Stimulated activated CD4-positive, alpha-beta T cell treated with anti-CD3 and anti-CD28 coated beads, TNF-alpha, amount 100 ng/mL, for 24 hours (primary cell): Measurements from ENCODE around the gene ZFAND2A.

Source experiments
- DNase-seq, 3 experiments: peaks; one replicate each; pipeline ENCODE4 v3.0.0-alpha.2; 2020; ENCODE audit warnings: low read depth in 3 of 3

ZFAND2A gene

GRCh38 chr7:1124164-1124563, 35.8 kb downstream of the ZFAND2A start:
- no peak for DNase-seq

GRCh38 chr7:1123715-1124114, 36.3 kb downstream of the ZFAND2A start:
- DNase-seq: no peak

GRCh38 chr7:1122832-1123501, 37.0 kb downstream of the ZFAND2A start:
- no peak for DNase-seq

- DNase-seq: no peak
Observed at GRCh38 chr7:1121886-1122831, 37.8 kb downstream of the ZFAND2A start.

- DNase-seq: no peak
Observed at GRCh38 chr7:1121476-1121875, 38.5 kb downstream of the ZFAND2A start.

GRCh38 chr7:1120791-1121190, 39.2 kb downstream of the ZFAND2A start:
- DNase-seq: no peak

GRCh38 chr7:1119201-1119600, 40.8 kb downstream of the ZFAND2A start:
- no peak for DNase-seq

- DNase-seq: no peak
Observed at GRCh38 chr7:1117321-1117928, 42.6 kb downstream of the ZFAND2A start.

- peak in 1 of 3 experiments; percentile 22 for DNase-seq
Observed at GRCh38 chr7:1116383-1117008, 43.5 kb downstream of the ZFAND2A start.

DNA sequence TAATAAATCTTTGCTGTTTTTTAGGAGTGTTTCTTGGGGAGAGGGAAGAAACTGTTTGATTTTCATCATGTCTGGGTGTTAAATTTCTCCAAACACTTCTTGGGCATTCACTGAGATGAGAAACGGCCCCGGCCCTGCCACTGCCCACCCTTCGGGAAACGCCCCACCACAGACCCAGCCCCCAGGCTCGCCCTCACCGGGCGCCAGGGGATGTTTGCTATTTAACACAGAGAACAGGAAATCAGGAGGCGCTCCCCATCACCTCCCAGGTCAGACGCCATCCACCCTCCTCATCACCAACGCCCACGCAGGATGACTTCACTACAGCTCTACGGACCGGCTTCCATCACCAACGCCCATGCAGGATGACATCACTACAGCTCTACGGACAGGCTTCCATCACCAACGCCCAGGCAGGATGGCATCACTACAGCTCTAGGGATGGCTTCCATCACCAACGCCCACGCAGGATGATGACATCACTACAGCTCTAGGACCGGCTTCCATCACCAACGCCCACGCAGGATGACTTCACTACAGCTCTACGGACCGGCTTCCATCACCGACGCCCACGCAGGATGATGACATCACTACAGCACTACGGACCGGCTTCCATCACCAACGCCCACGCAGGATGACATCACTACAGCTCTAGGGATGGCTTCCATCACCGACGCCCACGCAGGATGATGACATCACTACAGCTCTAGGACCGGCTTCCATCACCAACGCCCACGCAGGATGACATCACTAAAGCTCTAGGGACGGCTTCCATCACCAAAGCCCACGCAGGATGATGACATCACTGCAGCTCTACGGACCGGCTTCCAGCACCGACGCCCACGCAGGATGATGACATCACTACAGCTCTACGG, 44.6 kb downstream of the ZFAND2A start:
- peak in 1 of 3 experiments; percentile 39 for DNase-seq

- no peak for DNase-seq
Observed at GRCh38 chr7:1114505-1114904, 45.5 kb downstream of the ZFAND2A start.

DNA sequence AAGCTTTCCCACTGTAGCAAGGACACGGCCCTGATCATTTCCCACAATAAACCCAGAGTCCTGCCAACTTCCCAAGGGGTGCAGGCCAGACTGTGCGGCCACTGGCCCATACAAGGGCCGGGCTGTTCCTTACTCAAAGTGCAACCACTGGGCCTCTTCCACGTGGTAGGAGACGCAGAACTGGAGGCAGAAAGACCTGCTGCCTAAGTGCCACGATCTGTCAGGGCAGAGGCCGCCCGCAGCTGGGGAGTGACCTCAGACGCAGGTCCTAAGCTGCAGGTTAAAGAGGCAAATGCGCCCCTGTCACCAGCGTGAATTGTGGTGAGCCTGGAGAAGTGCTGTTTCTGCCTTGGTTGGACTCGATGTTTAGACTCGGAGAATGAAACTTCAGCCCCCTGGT, 45.9 kb downstream of the ZFAND2A start:
- no peak for DNase-seq

- no peak for DNase-seq
Observed at GRCh38 chr7:1113548-1113885, 46.5 kb downstream of the ZFAND2A start.

- DNase-seq: no peak
Observed at GRCh38 chr7:1112625-1113547, 47.1 kb downstream of the ZFAND2A start.

GRCh38 chr7:1112109-1112508, 47.9 kb downstream of the ZFAND2A start:
- DNase-seq: no peak

- no peak for DNase-seq
Observed at GRCh38 chr7:1111156-1111555, 48.8 kb downstream of the ZFAND2A start.

GRCh38 chr7:1110358-1110757, 49.6 kb downstream of the ZFAND2A start:
- DNase-seq: no peak

DNA sequence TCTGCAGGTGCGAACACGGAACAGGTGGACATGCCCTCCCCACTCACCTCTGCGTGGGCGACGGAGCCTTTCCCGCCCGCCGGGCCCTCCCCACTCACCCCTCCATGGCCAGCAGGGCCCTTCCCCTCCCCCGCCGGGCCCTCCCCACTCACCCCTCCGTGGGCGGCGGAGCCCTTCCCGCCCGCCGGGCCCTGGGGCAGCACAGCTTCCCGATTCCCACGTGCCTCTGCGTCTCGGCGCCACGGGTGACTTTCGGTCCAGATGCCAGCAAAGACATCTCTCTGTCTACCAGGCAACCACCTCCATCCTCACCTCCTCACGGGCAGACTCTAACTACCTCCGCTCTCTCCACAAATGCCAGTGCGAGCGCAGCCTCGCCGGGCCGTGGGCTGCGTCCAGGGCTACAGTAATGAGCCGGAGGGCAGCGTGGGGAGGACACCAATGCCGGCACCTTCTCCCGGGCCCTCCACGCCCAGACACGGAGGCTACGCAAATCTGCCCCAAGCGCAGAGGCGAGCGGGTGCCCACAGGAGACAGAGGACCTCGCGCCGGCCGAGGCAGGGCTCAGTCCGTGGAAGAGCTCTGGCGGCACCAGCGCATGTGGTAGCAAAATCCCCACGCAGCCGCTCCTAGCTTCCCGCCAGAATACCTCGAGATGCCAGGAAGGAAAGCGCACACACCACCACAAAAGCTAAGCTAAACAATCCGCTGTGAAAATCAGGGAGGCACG, 50.2 kb downstream of the ZFAND2A start:
- DNase-seq: no peak

DNA sequence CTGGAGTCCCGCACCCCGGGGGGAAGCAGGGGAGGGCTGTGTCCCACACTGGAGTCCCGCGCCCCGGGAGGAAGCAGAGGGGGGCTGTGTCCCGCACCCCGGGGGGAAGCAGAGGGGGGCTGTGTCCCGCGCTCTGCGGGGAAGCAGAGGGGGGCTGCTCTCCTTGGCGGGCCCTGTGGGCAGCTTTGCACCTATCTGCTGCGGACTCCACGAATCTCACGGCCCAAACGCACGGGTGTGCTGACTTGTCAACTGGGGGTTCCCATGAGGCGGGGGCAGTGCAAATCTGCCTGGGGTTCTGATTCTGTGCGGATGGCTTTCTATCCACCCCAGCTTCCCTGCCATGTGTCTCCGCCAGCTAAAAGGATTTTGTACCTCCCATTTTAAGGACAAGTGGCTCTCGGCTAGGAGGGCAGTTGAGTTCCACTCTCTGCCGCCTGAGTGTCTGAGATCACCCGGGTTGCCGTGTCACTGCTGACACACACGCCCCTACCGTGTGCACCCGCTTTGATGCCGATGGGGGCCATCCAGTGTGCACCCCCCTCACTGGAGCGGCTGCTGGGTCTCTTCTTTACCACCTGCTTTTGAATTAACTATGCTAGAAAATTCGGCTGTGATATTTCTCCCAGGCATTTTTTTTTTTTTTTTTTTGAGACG, 51.6 kb downstream of the ZFAND2A start:
- no peak for DNase-seq
